GM23338 (cell line): ENCODE data around the gene PANK1. TPM values are rescaled to one million over a fixed set of nuclear protein-coding genes. Genes with fewer than 3 reads are reported as not detected.

Source experiments
- ATAC-seq: fragments of 200-7000 bp; cut with Tn5 transposase; 3 replicates; pipeline ENCODE4 v1.9.1; 2020
- DNase-seq: peaks from one replicate; pipeline ENCODE4 v3.0.0-alpha.2; 2015; ENCODE audit warnings: low spot score
- H2AFZ ChIP-seq: fragments of 200-600 bp; sonication (generic); 2 replicates; pipeline ENCODE4 v1.8.0; 2016; ENCODE audit warnings: antibody characterized with exemption, mild to moderate bottlenecking, moderate library complexity
- H3F3A ChIP-seq: fragments of 200-600 bp; sonication (generic); replicated peaks from 2 replicates; pipeline ENCODE4 v1.8.0; 2017; ENCODE audit warnings: antibody characterized with exemption, mixed run types, low read depth
- H3K27ac ChIP-seq: fragments of 200-600 bp; sonication (generic); 2 replicates; pipeline ENCODE4 v1.6.1; 2016; ENCODE audit warnings: low read depth
- H3K27me3 ChIP-seq: fragments of 200-600 bp; sonication (generic); 2 replicates; pipeline ENCODE4 v1.8.0; 2016; ENCODE audit warnings: mild to moderate bottlenecking, mixed run types, moderate library complexity; ENCODE audit not compliant: insufficient read depth
- H3K36me3 ChIP-seq: fragments of 200-600 bp; sonication (generic); 2 replicates; pipeline ENCODE4 v1.8.0; 2016; ENCODE audit warnings: mild to moderate bottlenecking; ENCODE audit not compliant: insufficient read depth
- H3K4me1 ChIP-seq: fragments of 200-600 bp; sonication (generic); 2 replicates; pipeline ENCODE4 v1.8.0; 2016; ENCODE audit warnings: mild to moderate bottlenecking, moderate library complexity; ENCODE audit not compliant: insufficient read depth
- H3K4me2 ChIP-seq: fragments of 200-600 bp; sonication (generic); 2 replicates; pipeline ENCODE4 v1.7.1; 2017; ENCODE audit warnings: mixed run types
- H3K4me3 ChIP-seq: fragments of 200-600 bp; sonication (generic); 2 replicates; pipeline ENCODE4 v1.6.1; 2016; ENCODE audit warnings: mixed run types
- H3K79me2 ChIP-seq: fragments of 200-600 bp; sonication (generic); replicated peaks from 2 replicates; pipeline ENCODE4 v1.8.0; 2017; ENCODE audit warnings: mild to moderate bottlenecking; ENCODE audit not compliant: insufficient read depth
- H3K9me2 ChIP-seq: fragments of 200-600 bp; sonication (generic); 2 replicates; pipeline ENCODE4 v1.8.0; 2017; ENCODE audit not compliant: insufficient read depth
- H4K20me1 ChIP-seq: fragments of 200-600 bp; sonication (generic); replicated peaks from 2 replicates; pipeline ENCODE4 v1.8.0; 2017; ENCODE audit warnings: mild to moderate bottlenecking; ENCODE audit not compliant: insufficient read depth
- H3K27ac Mint-ChIP-seq: 2 replicates; pipeline ENCODE4 v1.8.0; 2020; ENCODE audit warnings: inconsistent platforms, mild to moderate bottlenecking, moderate library complexity, mixed read lengths
- H3K27me3 Mint-ChIP-seq: 3 replicates; pipeline ENCODE4 v1.8.0; 2022; ENCODE audit warnings: low read depth, mild to moderate bottlenecking, moderate library complexity, mixed read lengths, inconsistent platforms; ENCODE audit not compliant: insufficient read depth, poor library complexity
- H3K36me3 Mint-ChIP-seq: 3 replicates; pipeline ENCODE4 v1.8.0; 2021; ENCODE audit warnings: low read depth, mild to moderate bottlenecking, inconsistent platforms, moderate library complexity, mixed read lengths
- H3K4me1 Mint-ChIP-seq: 3 replicates; pipeline ENCODE4 v1.8.0; 2020; ENCODE audit warnings: mild to moderate bottlenecking, inconsistent platforms, mixed read lengths
- H3K4me3 Mint-ChIP-seq: 3 replicates; pipeline ENCODE4 v1.8.0; 2021; ENCODE audit warnings: moderate library complexity, mild to moderate bottlenecking, inconsistent platforms, mixed read lengths
- H3K9me3 Mint-ChIP-seq: 3 replicates; pipeline ENCODE4 v1.8.0; 2020; ENCODE audit warnings: moderate library complexity, mild to moderate bottlenecking, inconsistent platforms, mixed read lengths
- CREB1 ChIP-seq: fragments of 250-450 bp; sonication (Bioruptor Pico); IDR thresholded peaks from 2 replicates; pipeline ENCODE4 v1.5.0; 2020; ENCODE audit warnings: low read depth, mild to moderate bottlenecking, moderate library complexity
- CTCF ChIP-seq, 2 experiments: fragments of 200-600 bp in 1 of 2; sonication (generic) in 1 of 2; conservative IDR thresholded peaks; 2 replicates each; pipeline versions ENCODE4 v1.5.1 to v1.6.1; 2016 to 2017; ENCODE audit warnings: antibody characterized with exemption in 2 of 2, low read depth in 2 of 2, mild to moderate bottlenecking in 2 of 2, moderate library complexity in 1 of 2
- EZH2 ChIP-seq: fragments of 200-600 bp; sonication (generic); IDR thresholded peaks from one replicate; pipeline ENCODE4 v1.8.0; 2017; ENCODE audit warnings: antibody characterized with exemption, mild to moderate bottlenecking, low read depth; ENCODE audit not compliant: unreplicated experiment
- EZH2phosphoT487 ChIP-seq: fragments of 200-600 bp; sonication (generic); IDR thresholded peaks from one replicate; pipeline ENCODE4 v1.8.1; 2018; ENCODE audit warnings: antibody characterized with exemption; ENCODE audit not compliant: unreplicated experiment
- JUNB ChIP-seq: IDR thresholded peaks from one replicate; pipeline ENCODE4 v1.6.1; 2016; ENCODE audit warnings: antibody characterized with exemption; ENCODE audit not compliant: unreplicated experiment
- NANOG ChIP-seq: IDR thresholded peaks from 2 replicates; pipeline ENCODE4 v1.6.1; 2016; ENCODE audit warnings: antibody characterized with exemption, borderline replicate concordance
- POLR2AphosphoS5 ChIP-seq: IDR thresholded peaks from 2 replicates; pipeline ENCODE4 v1.6.1; 2016; ENCODE audit warnings: antibody characterized with exemption, low read depth
- REST ChIP-seq: IDR thresholded peaks from one replicate; pipeline ENCODE4 v1.6.1; 2018; ENCODE audit warnings: antibody characterized with exemption; ENCODE audit not compliant: unreplicated experiment
- STAT1 ChIP-seq: IDR thresholded peaks from one replicate; pipeline ENCODE4 v1.6.1; 2016; ENCODE audit warnings: antibody characterized with exemption; ENCODE audit not compliant: unreplicated experiment
- ZNF114 ChIP-seq: fragments of 250-450 bp; sonication (Bioruptor Pico); IDR thresholded peaks from 2 replicates; pipeline ENCODE4 v1.5.0; 2020; ENCODE audit warnings: mild to moderate bottlenecking, moderate library complexity
- ZNF331 ChIP-seq: fragments of 250-450 bp; sonication (Bioruptor Pico); IDR thresholded peaks from 2 replicates; pipeline ENCODE4 v1.5.0; 2020; ENCODE audit warnings: low read depth, mild to moderate bottlenecking, moderate library complexity
- ZNF462 ChIP-seq: fragments of 250-450 bp; sonication (Bioruptor Pico); IDR thresholded peaks from 2 replicates; pipeline ENCODE4 v1.5.0; 2020; ENCODE audit warnings: mild to moderate bottlenecking, moderate library complexity
- polyA plus RNA-seq: library from polyadenylated mRNA; unstranded; fragments of >200 nt; fragmentation: Nextera tagmentation; extraction: Ambion mirVana; gene quantifications from 2 replicates; pipeline ENCODE4 v1.2.1, GENCODE V29; 2016
- total RNA-seq: library from RNA; depleted of rRNA; stranded (reverse); fragments of >200 nt; shearing (Covaris generic); gene quantifications from 2 replicates; pipeline ENCODE4 v1.2.3, GENCODE V29; 2014
- TF ChIP-seq, protein P1 (sequence below): IDR thresholded peaks from 2 replicates; pipeline ENCODE4 v1.6.1; 2016; ENCODE audit warnings: antibody characterized with exemption

The PANK1 gene
- total and polyA plus RNA-seq, 2 experiments from 2014 or later: 15.2 to 44.7 TPM

DNA sequence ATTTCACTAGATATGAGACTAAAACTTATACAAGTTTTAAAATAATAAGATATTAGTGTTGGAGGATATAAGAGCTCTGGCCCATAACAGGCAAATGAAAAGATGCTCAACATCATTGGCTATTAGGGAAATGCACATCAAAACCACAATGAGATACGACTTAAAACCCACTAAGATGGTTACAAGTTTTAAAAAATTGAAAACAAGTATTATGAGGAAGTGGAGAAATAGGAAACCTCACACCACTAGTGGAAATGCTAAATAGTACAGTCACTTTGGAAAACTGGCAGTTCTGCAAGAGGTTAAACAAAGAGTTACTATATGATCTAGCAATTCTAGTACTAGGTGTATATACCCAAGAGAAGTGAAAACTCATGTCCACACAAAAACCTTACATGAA lies 17.2 kb downstream of the PANK1 start:
- H3K4me1 ChIP-seq: no peaks in the 10 kb centered on the region; the same call in 1 of the 2 replicates
- Mint-ChIP-seq H3K27ac (no peak overlapping the region), H3K4me1 (peaks cover 15% of the 10 kb centered on the region), H3K27me3 (peaks cover 3% of the 10 kb centered on the region), H3K4me3 (no peak overlapping the region), H3K36me3 (peaks cover 27% of the 10 kb centered on the region; the same call in 2 of the 3 replicates), H3K9me3 (peaks cover 8% of the 10 kb centered on the region; the same call in 2 of the 3 replicates)
- no peaks in the 10 kb centered on the region for H3K36me3 ChIP-seq
- H4K20me1 ChIP-seq: peaks cover 8% of the 10 kb centered on the region
- DNase-seq (no peak), ATAC-seq (no peak)
- H2AFZ ChIP-seq: no peak overlapping the region
- no peak overlapping the region for H3K4me2 ChIP-seq
- no peak overlapping the region for H3K27ac ChIP-seq
- no peaks in the 10 kb centered on the region for H3F3A ChIP-seq
- H3K4me3 ChIP-seq: no peak overlapping the region
- no peaks in the 10 kb centered on the region for H3K9me2 ChIP-seq
- TF ChIP-seq ZNF462 (CRISPR knock-in tag) (no peak), POLR2AphosphoS5 (no peak), EZH2phosphoT487 (no peak), ZNF331 (CRISPR knock-in tag) (no peak), STAT1 (no peak), ZNF114 (CRISPR knock-in tag) (no peak), REST (no peak), CREB1 (CRISPR knock-in tag) (no peak), CTCF (conservative IDR thresholded peaks at IDR 0.05; ENCODE audit: low read depth in 2 of 2) (no peak), EZH2 (no peak), JUNB (no peak), NANOG (no peak)
- TF ChIP-seq, protein P1, sequence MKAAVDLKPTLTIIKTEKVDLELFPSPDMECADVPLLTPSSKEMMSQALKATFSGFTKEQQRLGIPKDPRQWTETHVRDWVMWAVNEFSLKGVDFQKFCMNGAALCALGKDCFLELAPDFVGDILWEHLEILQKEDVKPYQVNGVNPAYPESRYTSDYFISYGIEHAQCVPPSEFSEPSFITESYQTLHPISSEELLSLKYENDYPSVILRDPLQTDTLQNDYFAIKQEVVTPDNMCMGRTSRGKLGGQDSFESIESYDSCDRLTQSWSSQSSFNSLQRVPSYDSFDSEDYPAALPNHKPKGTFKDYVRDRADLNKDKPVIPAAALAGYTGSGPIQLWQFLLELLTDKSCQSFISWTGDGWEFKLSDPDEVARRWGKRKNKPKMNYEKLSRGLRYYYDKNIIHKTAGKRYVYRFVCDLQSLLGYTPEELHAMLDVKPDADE: no peak
- H3K79me2 ChIP-seq: peaks cover 100% of the 10 kb centered on the region
- no peaks in the 10 kb centered on the region for H3K27me3 ChIP-seq
